Measurements from ENCODE around the gene HARS2.
"Not testable (repeated sequence)": the region's sequence is repeated elsewhere in the genome, so short reads cannot be mapped to it uniquely, and the experiment has no call there.

HARS2 gene

DNA sequence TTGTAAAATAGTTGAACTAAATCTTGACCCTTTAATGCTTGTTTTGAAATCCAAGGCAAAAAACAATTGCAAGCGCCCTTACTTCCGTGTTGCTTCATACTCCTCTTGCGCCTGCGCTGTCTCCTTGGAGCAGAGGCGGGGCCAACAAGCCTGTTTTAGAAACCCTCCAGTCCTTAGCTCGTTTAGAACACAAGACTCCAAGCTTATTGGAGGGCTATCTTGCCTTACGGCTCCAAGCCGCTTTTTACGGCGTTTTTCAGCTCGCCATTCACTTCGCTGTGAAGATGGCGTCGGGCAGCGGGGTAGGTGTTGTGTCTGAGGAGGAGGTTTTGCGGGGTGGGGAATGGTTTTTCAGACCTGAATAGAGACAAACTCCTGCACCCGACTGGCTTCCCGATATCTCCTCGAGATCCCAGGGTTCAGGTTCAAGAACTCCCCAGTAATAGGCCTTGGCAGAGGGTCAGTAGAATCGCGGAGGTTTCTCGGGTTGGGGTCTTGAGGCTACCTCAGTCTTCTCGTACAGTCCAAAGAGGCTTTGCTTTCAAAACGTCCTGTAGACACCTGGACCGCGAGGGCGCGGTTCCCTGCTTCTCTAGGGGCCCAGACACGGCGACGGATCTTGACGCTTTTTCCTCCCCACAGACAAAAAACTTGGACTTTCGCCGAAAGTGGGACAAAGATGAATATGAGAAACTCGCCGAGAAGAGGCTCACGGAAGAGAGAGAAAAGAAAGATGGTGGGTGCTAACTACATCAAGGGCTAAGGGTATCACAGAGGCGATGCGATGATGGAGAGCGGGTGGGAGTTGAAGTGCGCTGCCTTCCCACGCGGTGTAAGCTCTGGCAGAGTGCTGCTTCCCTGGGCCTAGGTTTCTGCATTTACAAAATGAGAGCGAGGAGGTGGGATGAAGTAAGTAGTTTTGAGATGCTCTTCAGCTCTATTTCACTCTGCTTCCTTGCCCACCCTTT is 9.2 kb downstream of the HARS2 start, which contains the start of gene ZMAT2:
ZMAT2 (plus strand) TSS at position 271 of the 968 bp plus-strand sequence; CDS start at position 285, 14 bp downstream.
- peak within 1 kb of the TSS; percentile 70 for H2AFZ ChIP-seq (ENCODE audit: low read depth, low read length, severe bottlenecking)
- H3K79me2 ChIP-seq (ENCODE audit: insufficient read depth, low read length): peaks cover 17% of the 10 kb centered on the region
- no peaks in the 10 kb centered on the region for H3K9me2 ChIP-seq (replicated peaks; ENCODE audit: insufficient read depth, low read length)
- no peak for TF ChIP-seq EZH2phosphoT487 (conservative IDR thresholded peaks at IDR 0.05; ENCODE audit: low read length)
- TF ChIP-seq, protein P1, sequence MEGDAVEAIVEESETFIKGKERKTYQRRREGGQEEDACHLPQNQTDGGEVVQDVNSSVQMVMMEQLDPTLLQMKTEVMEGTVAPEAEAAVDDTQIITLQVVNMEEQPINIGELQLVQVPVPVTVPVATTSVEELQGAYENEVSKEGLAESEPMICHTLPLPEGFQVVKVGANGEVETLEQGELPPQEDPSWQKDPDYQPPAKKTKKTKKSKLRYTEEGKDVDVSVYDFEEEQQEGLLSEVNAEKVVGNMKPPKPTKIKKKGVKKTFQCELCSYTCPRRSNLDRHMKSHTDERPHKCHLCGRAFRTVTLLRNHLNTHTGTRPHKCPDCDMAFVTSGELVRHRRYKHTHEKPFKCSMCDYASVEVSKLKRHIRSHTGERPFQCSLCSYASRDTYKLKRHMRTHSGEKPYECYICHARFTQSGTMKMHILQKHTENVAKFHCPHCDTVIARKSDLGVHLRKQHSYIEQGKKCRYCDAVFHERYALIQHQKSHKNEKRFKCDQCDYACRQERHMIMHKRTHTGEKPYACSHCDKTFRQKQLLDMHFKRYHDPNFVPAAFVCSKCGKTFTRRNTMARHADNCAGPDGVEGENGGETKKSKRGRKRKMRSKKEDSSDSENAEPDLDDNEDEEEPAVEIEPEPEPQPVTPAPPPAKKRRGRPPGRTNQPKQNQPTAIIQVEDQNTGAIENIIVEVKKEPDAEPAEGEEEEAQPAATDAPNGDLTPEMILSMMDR (IDR thresholded peaks at IDR 0.05; ENCODE audit: insufficient read depth, low read length, poor library complexity, severe bottlenecking): no peak
- H3K9me3 ChIP-seq (ENCODE audit: insufficient read depth, low read length): no peaks in the 10 kb centered on the region
- peaks cover 4% of the 10 kb centered on the region; the same call in 1 of the 2 replicates for H3F3A ChIP-seq (ENCODE audit: insufficient read depth)
- no peaks in the 10 kb centered on the region for H3K27me3 ChIP-seq (ENCODE audit: low read length)
- H3K36me3 ChIP-seq (ENCODE audit: low read length): peaks cover 32% of the 10 kb centered on the region; the same call in 1 of the 2 replicates
- H3K4me3 ChIP-seq (ENCODE audit: insufficient read depth, low read length, poor library complexity, severe bottlenecking): peak within 1 kb of the TSS; percentile 96
- peak within 1 kb of the TSS; percentile 84 for H3K9ac ChIP-seq (ENCODE audit: low read length)
- peak within 1 kb of the TSS; percentile 72 for H3K4me2 ChIP-seq (ENCODE audit: low read depth, low read length, poor library complexity, severe bottlenecking)
- no peaks in the 10 kb centered on the region for H4K20me1 ChIP-seq (ENCODE audit: low read depth, low read length)
- 0 out of 2 replicates have a peak within 1 kb of the TSS, but pooled peaks have one; percentile 25 for H3K27ac ChIP-seq (ENCODE audit: low read depth, low read length)

DNA sequence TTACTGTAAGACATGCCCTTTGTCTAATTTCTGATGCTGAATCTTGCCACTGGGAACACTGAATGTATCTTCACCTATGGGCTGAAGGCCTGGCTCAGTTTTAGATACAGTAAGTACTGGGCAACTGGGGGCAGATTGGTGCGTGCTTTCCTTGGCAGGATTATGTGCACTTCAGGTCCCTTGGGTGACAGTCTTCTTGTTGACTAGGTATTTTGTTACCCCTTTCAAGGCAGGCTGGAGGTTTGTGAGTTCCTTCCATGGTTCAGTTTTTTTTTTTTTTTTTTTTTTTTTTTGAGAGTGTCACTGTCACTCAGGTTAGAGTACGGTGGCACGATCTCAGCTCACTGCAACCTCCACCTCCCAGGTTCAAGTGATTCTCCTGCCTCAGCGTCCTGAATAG is 16.6 kb downstream of the HARS2 start:
- Histone ChIP-seq H4K20me1 (ENCODE audit: low read depth, low read length) (no peaks in the 10 kb centered on the region), H3K36me3 (ENCODE audit: low read length) (peaks cover 21% of the 10 kb centered on the region; the same call in 1 of the 2 replicates), H2AFZ (ENCODE audit: low read depth, low read length, severe bottlenecking) (no peak overlapping the region), H3K27ac (ENCODE audit: low read depth, low read length) (no peak overlapping the region), H3K9me2 (replicated peaks; ENCODE audit: insufficient read depth, low read length) (no peaks in the 10 kb centered on the region), H3K4me3 (ENCODE audit: insufficient read depth, low read length, poor library complexity, severe bottlenecking) (no peak overlapping the region), H3K9ac (ENCODE audit: low read length) (no peak overlapping the region), H3K27me3 (ENCODE audit: low read length) (no peaks in the 10 kb centered on the region), H3F3A (ENCODE audit: insufficient read depth) (0 out of 2 replicates have a peak, but pooled peaks cover 7% of the 10 kb centered on the region), H3K79me2 (ENCODE audit: insufficient read depth, low read length) (no peaks in the 10 kb centered on the region), H3K9me3 (ENCODE audit: insufficient read depth, low read length) (no peaks in the 10 kb centered on the region), H3K4me2 (ENCODE audit: low read depth, low read length, poor library complexity, severe bottlenecking) (no peak overlapping the region)
- TF ChIP-seq EZH2phosphoT487 (conservative IDR thresholded peaks at IDR 0.05; ENCODE audit: low read length): no peak
- TF ChIP-seq, protein P1 (IDR thresholded peaks at IDR 0.05; ENCODE audit: insufficient read depth, low read length, poor library complexity, severe bottlenecking): no peak

DNA sequence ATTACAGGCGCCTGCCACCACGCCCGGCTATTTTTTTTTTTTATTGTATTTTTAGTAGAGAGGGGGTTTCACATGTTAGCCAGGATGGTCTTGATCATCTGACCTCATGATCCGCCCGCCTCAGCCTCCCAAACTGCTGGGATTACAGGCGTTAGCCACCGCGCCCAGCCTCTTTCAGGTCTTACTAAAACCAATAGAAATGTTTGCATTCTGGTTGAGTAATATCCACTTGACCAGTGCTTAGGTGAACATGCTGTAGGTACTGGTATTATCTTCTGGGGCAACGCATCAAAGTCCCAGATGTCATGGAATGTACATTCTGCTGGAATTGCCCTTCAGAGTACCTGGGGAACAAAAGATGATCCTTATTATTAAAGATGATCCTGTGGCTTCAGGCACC is 17.5 kb downstream of the HARS2 start:
- H3K27ac ChIP-seq (ENCODE audit: low read depth, low read length); H3K4me3 ChIP-seq (ENCODE audit: insufficient read depth, low read length, poor library complexity, severe bottlenecking); H3F3A ChIP-seq (ENCODE audit: insufficient read depth); H3K9me3 ChIP-seq (ENCODE audit: insufficient read depth, low read length); H3K4me2 ChIP-seq (ENCODE audit: low read depth, low read length, poor library complexity, severe bottlenecking); H3K79me2 ChIP-seq (ENCODE audit: insufficient read depth, low read length); H4K20me1 ChIP-seq (ENCODE audit: low read depth, low read length); H3K9ac ChIP-seq (ENCODE audit: low read length); H3K27me3 ChIP-seq (ENCODE audit: low read length); H3K9me2 ChIP-seq (replicated peaks; ENCODE audit: insufficient read depth, low read length); H2AFZ ChIP-seq (ENCODE audit: low read depth, low read length, severe bottlenecking): not testable (repeated sequence)
- peaks cover 15% of the 10 kb centered on the region; the same call in 1 of the 2 replicates for H3K36me3 ChIP-seq (ENCODE audit: low read length)

Data from SU-DHL-6 (cell line).